K562 (cell line): ENCODE data around the gene FANCG. TPM values are rescaled to one million over a fixed set of nuclear protein-coding genes. Genes with fewer than 3 reads are reported as not detected.

Experiments used
- ATAC-seq: fragments of 200-7000 bp; cut with Tn5 transposase; 3 replicates; pipeline ENCODE4 v1.9.1; 2020; ENCODE audit warnings: moderate library complexity
- BruUV-seq: library from RNA; stranded (reverse); fragments of 400-500 nt; replicated peaks from 2 replicates; lab custom pipeline; 2021; lab: Mats Ljungman, UMichigan
- CTCF ChIA-PET: fragments of 300-600 bp; formaldehyde crosslinking; extraction: SDS; loops from one replicate; lab custom pipeline; 2021; ENCODE audit warnings: low intra/inter-chr PET ratio; lab: Yijun Ruan, JAX
- POLR2A ChIA-PET: fragments of 300-600, 350-650 bp; sonication (Branson Sonifier 250); formaldehyde crosslinking; extraction: SDS; loops from one replicate; lab custom pipeline; 2021; ENCODE audit warnings: antibody characterized with exemption, inconsistent platforms; lab: Yijun Ruan, JAX
- DNase-seq, 4 experiments: peaks; one replicate each; pipeline versions ENCODE4 v3.0.0 to v3.0.0-alpha.2; 2011 to 2018; ENCODE audit warnings: low spot score in 3 of 4, mixed read lengths in 3 of 4; ENCODE audit errors: extremely low read depth in 1 of 4
- FAIRE-seq: peaks from 2 replicates; lab custom pipeline; 2011; peaks lifted over from hg19 to GRCh38; lab: Jason Lieb, UNC
- H2AFZ ChIP-seq: 2 replicates; pipeline ENCODE4 v1.6.0; 2011; ENCODE audit warnings: low read depth, low read length, control low read depth, inconsistent platforms
- H3K27ac ChIP-seq: fragments of 200-600 bp; 3 replicates; pipeline ENCODE4 v1.8.0; 2011; ENCODE audit warnings: low read depth, mild to moderate bottlenecking, control low read depth, inconsistent platforms, low read length, moderate library complexity, mixed read lengths; ENCODE audit errors: extremely low read depth
- H3K27me3 ChIP-seq, 2 experiments: fragments of 300-600 bp in 1 of 2; 2 replicates in 1 of 2; 3 replicates in 1 of 2; pipeline versions ENCODE4 v1.6.0 to v1.8.0; 2011; ENCODE audit warnings: inconsistent platforms in 2 of 2, low read length in 2 of 2, mild to moderate bottlenecking in 1 of 2, mixed read lengths in 1 of 2, moderate library complexity in 1 of 2; ENCODE audit not compliant: control insufficient read depth in 2 of 2, insufficient read depth in 2 of 2
- H3K36me3 ChIP-seq: fragments of 300-600 bp; 3 replicates; pipeline ENCODE4 v1.8.0; 2011; ENCODE audit warnings: mild to moderate bottlenecking, low read length, inconsistent platforms; ENCODE audit not compliant: control insufficient read depth, insufficient read depth
- H3K4me1 ChIP-seq, 2 experiments: fragments of 200-600 bp in 1 of 2; replicated peaks in 1 of 2; 2 replicates in 1 of 2; 3 replicates in 1 of 2; pipeline versions ENCODE4 v1.5.1 to v1.8.0; 2011; ENCODE audit warnings: inconsistent platforms in 2 of 2, low read length in 2 of 2, mild to moderate bottlenecking in 1 of 2, mixed read lengths in 1 of 2, moderate library complexity in 1 of 2; ENCODE audit not compliant: control insufficient read depth in 2 of 2, insufficient read depth in 2 of 2
- H3K4me2 ChIP-seq: 2 replicates; pipeline ENCODE4 v1.6.1; 2011; ENCODE audit warnings: low read length, control low read depth, inconsistent platforms, mixed read lengths; ENCODE audit not compliant: insufficient read depth
- H3K4me3 ChIP-seq: fragments of 200-600 bp; sonication (generic), shearing (Covaris generic); 2 replicates; pipeline ENCODE4 v1.5.1; 2016; ENCODE audit warnings: control low read depth, inconsistent platforms
- H3K79me2 ChIP-seq: fragments of 200-600 bp; 3 replicates; pipeline ENCODE4 v1.8.0; 2011; ENCODE audit warnings: low read length, inconsistent platforms; ENCODE audit not compliant: control insufficient read depth, insufficient read depth
- H3K9ac ChIP-seq, 2 experiments: 2 replicates each; pipeline versions ENCODE4 v1.6.0 to v1.6.1; 2011; ENCODE audit warnings: low read depth in 2 of 2, low read length in 2 of 2, control low read depth in 1 of 2, inconsistent platforms in 1 of 2, mild to moderate bottlenecking in 1 of 2, mixed read lengths in 1 of 2; ENCODE audit not compliant: insufficient read depth in 1 of 2
- H3K9me1 ChIP-seq: one replicate; pipeline ENCODE4 v1.6.0; 2011; ENCODE audit warnings: inconsistent platforms, mild to moderate bottlenecking, low read length, moderate library complexity; ENCODE audit not compliant: control insufficient read depth, insufficient read depth
- H3K9me3 ChIP-seq: replicated peaks from 2 replicates; pipeline ENCODE4 v1.5.1; 2011; ENCODE audit warnings: low read depth, low read length, inconsistent platforms; ENCODE audit not compliant: control insufficient read depth, insufficient read depth
- H4K20me1 ChIP-seq: replicated peaks from 2 replicates; pipeline ENCODE4 v1.6.1; 2011; ENCODE audit warnings: low read length, inconsistent platforms, mixed read lengths; ENCODE audit not compliant: control insufficient read depth, insufficient read depth
- CXXC5 ChIP-seq: fragments of 250-450 bp; sonication (Bioruptor Pico); IDR thresholded peaks from 2 replicates; pipeline ENCODE4 v1.8.0; 2022; ENCODE audit warnings: inconsistent platforms, mild to moderate bottlenecking, moderate library complexity
- HIVEP1 ChIP-seq: fragments of 250-450 bp; sonication (Bioruptor Pico); IDR thresholded peaks from 2 replicates; pipeline ENCODE4 v1.4.0; 2020; ENCODE audit warnings: mild to moderate bottlenecking
- HMGN3 ChIP-seq: IDR thresholded peaks from 2 replicates; pipeline ENCODE4 v1.6.1; 2011; ENCODE audit warnings: borderline replicate concordance, low read depth, mild to moderate bottlenecking, mixed read lengths, low read length; ENCODE audit not compliant: insufficient read length; ENCODE audit errors: extremely low read depth
- HNRNPLL ChIP-seq: fragments of 200-400 bp; formaldehyde crosslinking; IDR thresholded peaks from 2 replicates; pipeline ENCODE4 v1.6.1; 2017; ENCODE audit warnings: low read length, low read depth, mild to moderate bottlenecking; ENCODE audit not compliant: poor library complexity, severe bottlenecking
- NCOA2 ChIP-seq, 2 experiments: fragments of 450-650 bp; IDR thresholded peaks; 2 replicates each; pipeline ENCODE4 v1.6.1; 2018; ENCODE audit warnings: mild to moderate bottlenecking in 2 of 2, moderate library complexity in 1 of 2; ENCODE audit not compliant: partially characterized antibody in 2 of 2
- PHF21A ChIP-seq: fragments of 450-650 bp; IDR thresholded peaks from 2 replicates; pipeline ENCODE4 v1.6.1; 2017; ENCODE audit warnings: low read depth, borderline replicate concordance
- PTRF ChIP-seq: fragments of 450-650 bp; IDR thresholded peaks from 2 replicates; pipeline ENCODE4 v1.6.1; 2016; ENCODE audit warnings: mild to moderate bottlenecking, missing genetic modification characterization, missing compliant biosample characterization
- SRSF7 ChIP-seq: fragments of 200-400 bp; formaldehyde crosslinking; optimal IDR thresholded peaks from 2 replicates; pipeline ENCODE3; 2017; ENCODE audit warnings: mild to moderate bottlenecking, low read depth, low read length
- TFAP4 ChIP-seq: sonication (generic); formaldehyde crosslinking; IDR thresholded peaks from 2 replicates; pipeline ENCODE4 v1.8.0; 2022; ENCODE audit warnings: missing genetic modification reagents, mild to moderate bottlenecking, moderate library complexity, borderline replicate concordance
- ZFX ChIP-seq: sonication (generic); formaldehyde crosslinking; IDR thresholded peaks from 2 replicates; pipeline ENCODE4 v1.8.0; 2022; ENCODE audit warnings: mild to moderate bottlenecking, missing genetic modification reagents, moderate library complexity
- ZHX1 ChIP-seq: fragments of 150-350 bp; conservative IDR thresholded peaks from 2 replicates; pipeline ENCODE4 v1.6.1; 2014; ENCODE audit warnings: low read length
- ZNF232 ChIP-seq: sonication (generic); formaldehyde crosslinking; IDR thresholded peaks from 2 replicates; pipeline ENCODE4 v1.8.0; 2022; ENCODE audit warnings: mild to moderate bottlenecking, missing genetic modification reagents
- ZNF316 ChIP-seq: fragments of 450-650 bp; IDR thresholded peaks from 2 replicates; pipeline ENCODE4 v1.6.1; 2016
- ZNF324 ChIP-seq: fragments of 250-450 bp; sonication (Bioruptor Pico); IDR thresholded peaks from 2 replicates; pipeline ENCODE4 v1.4.0; 2020; ENCODE audit warnings: mild to moderate bottlenecking
- ZNF589 ChIP-seq: fragments of 200-800 bp; sonication (Bioruptor generic); IDR thresholded peaks from 2 replicates; pipeline ENCODE4 v1.6.1; 2016; ENCODE audit warnings: low read depth, missing genetic modification characterization, missing compliant biosample characterization
- WGBS: fragments of 100-300 bp; shearing (Covaris generic); methylation state at CpG from one replicate; pipeline ENCODE4 v1.1.6; 2016; ENCODE audit warnings: low coverage, mixed read lengths; ENCODE audit not compliant: insufficient coverage; ENCODE audit errors: missing lambda C conversion rate; 5-methylcytosine and 5-hydroxymethylcytosine counted together
- in situ Hi-C: fragments of 300-500 bp; cut with MboI; formaldehyde crosslinking; loops from 4 replicates; pipeline ENCODE4 v1.15.0; 2018; ENCODE audit warnings: inconsistent platforms, mixed read lengths
- intact Hi-C: fragments of 100-400 bp; cut with micrococcal nuclease; formaldehyde crosslinking; loops from 2 replicates; pipeline ENCODE4 v1.14.2; 2022
- polyA plus RNA-seq, 8 experiments: library from polyadenylated mRNA; depleted of rRNA in 4 of 8; stranded (reverse) in 5 of 8; unstranded in 3 of 8; fragments of >200 nt; fragmentation: Nextera tagmentation in 2 of 8; fragmentation: Illumina TruSeq in 1 of 8; extraction: Ambion mirVana in 2 of 8; extraction: Trizol in 1 of 8; gene quantifications; 2 replicates each; pipeline versions ENCODE4 v1.2.1 to v1.2.3, GENCODE V29; 2011 to 2014; ENCODE audit warnings: inconsistent platforms in 1 of 8, missing spikeins in 1 of 8
- total RNA-seq, 7 experiments: library from RNA; depleted of rRNA in 6 of 7; stranded (reverse); fragments of >200 nt in 6 of 7; fragmentation: Illumina TruSeq in 2 of 7; extraction: Trizol in 2 of 7; gene quantifications; 2 replicates each; pipeline versions ENCODE4 v1.2.1 to v1.2.3, GENCODE V29; 2011 to 2021; ENCODE audit warnings: low replicate concordance in 1 of 7
- TF ChIP-seq, protein P1 (sequence below): IDR thresholded peaks from 2 replicates; pipeline ENCODE4 v1.6.1; 2012; ENCODE audit warnings: low read depth, low read length, improper control_type of control experiment, borderline replicate concordance

Gene FANCG
- total and polyA plus RNA-seq, 9 of the 15 experiments (the other 6 are each of a cell fraction or from before 2014, with no cell fraction given) = 7.5 to 43.9 (median 31.0) TPM

- Histone ChIP-seq H3K4me3 (peak overlapping the region; percentile 99), H3K4me2 (peak overlapping the region; percentile 90), H2AFZ (peak overlapping the region; percentile 64; the same call in 1 of the 2 replicates), H3K9me3 (no peaks in the 10 kb centered on the region), H3K9ac (peak overlapping the region; percentile 93 to 95), H3K27ac (peak overlapping the region; percentile 97), H4K20me1 (peaks cover 33% of the 10 kb centered on the region), H3K4me1 (peaks cover 5 to 15% of the 10 kb centered on the region in 2 experiments; a peak in 3 of 5 replicates), H3K27me3 (no peaks in the 10 kb centered on the region), H3K9me1 (no peaks in the 10 kb centered on the region), H3K36me3 (peaks cover 78% of the 10 kb centered on the region), H3K79me2 (peaks cover 54% of the 10 kb centered on the region)
- ATAC-seq (peak; percentile 92), FAIRE-seq (no peak), DNase-seq (peak; percentile 81 to 90 (median 87))
- no TSS peak for BruUV-seq
- in situ Hi-C loops (no loop called here), intact Hi-C loops (loop anchor here (2.0 kb wide), 2 partner anchors 25 to 43 kb away; partner anchors contain the start of genes ATOSB and PIGO)
- POLR2A ChIA-PET = interaction anchor here (0.5 to 3.0 kb wide), 21 partner anchors 8 to 1150 kb away, joined by 3 to 32 read pairs (median 3); partner anchors contain the start of genes FANCG and STOML2
- CTCF ChIA-PET = interaction anchor here (0.7 kb wide), 1 partner anchor 839 kb away, joined by 3 read pairs; no protein-coding TSS in a partner anchor
- 0% methylated on average over 27 of the region's 79 CpGs for WGBS
- TF ChIP-seq SRSF7 (no peak), ZNF324 (CRISPR knock-in tag) (no peak), ZNF232 (no peak), HMGN3 (peak; percentile 74), NCOA2 (IDR thresholded peaks at IDR 0.05; ENCODE audit: partially characterized antibody in 2 of 2) (no peak), HNRNPLL (peak; percentile 14), ZNF316 (peak; percentile 84), PTRF (tag) (no peak), HIVEP1 (CRISPR knock-in tag) (no peak), TFAP4 (CRISPR knock-in tag) (peak; percentile 82; the same call in 1 of the 2 replicates), ZFX (CRISPR knock-in tag) (peak; percentile 97), ZNF589 (CRISPR knock-in tag) (no peak; the same call in 1 of the 2 replicates), ZHX1 (no peak), CXXC5 (CRISPR knock-in tag) (peak; percentile 43), PHF21A (no peak)
- TF ChIP-seq, protein P1, sequence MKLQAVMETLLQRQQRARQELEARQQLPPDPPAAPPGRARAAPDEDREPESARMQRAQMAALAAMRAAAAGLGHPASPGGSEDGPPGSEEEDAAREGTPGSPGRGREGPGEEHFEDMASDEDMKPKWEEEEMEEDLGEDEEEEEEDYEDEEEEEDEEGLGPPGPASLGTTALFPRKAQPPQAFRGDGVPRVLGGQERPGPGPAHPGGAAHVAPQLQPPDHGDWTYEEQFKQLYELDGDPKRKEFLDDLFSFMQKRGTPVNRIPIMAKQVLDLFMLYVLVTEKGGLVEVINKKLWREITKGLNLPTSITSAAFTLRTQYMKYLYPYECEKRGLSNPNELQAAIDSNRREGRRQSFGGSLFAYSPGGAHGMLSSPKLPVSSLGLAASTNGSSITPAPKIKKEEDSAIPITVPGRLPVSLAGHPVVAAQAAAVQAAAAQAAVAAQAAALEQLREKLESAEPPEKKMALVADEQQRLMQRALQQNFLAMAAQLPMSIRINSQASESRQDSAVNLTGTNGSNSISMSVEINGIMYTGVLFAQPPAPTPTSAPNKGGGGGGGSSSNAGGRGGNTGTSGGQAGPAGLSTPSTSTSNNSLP = no peak
Observed at GRCh38 chr9:35071814-35072460, 7.8 kb downstream of the FANCG start.
